Right kidney (tissue), 1 donor: ENCODE results near the gene CRISPLD2.
A peak's percentile ranks its signal among the peaks of the same experiment; 100 is the strongest.

Experiments
- DNase-seq: peaks from one replicate; pipeline ENCODE4 v3.0.0-alpha.2; 2016

Gene CRISPLD2

GRCh38 chr16:84916178-84916577 is 96.4 kb downstream of the CRISPLD2 start:
- DNase-seq = no peak

GRCh38 chr16:84916850-84917249 is 97.1 kb downstream of the CRISPLD2 start:
- no peak for DNase-seq

DNA sequence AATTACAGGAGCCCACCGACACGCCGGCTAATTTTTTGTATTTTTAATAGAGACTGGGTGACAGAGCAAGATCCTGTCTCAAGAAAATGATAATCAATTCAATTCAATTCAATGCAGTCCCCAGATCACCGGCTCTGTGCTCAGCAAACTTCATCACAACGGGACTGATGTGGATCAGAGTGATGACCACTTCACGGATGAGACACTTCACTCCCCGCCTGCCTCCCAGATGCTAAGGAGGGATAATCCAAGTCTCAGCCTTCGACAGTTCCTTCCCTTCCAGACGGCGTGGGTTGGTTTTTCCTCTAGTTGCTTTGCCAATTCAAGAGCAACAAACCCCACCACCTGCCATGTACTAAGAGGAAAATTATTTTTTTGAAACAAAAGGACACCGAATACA is 97.7 kb downstream of the CRISPLD2 start:
- DNase-seq = no peak

DNA sequence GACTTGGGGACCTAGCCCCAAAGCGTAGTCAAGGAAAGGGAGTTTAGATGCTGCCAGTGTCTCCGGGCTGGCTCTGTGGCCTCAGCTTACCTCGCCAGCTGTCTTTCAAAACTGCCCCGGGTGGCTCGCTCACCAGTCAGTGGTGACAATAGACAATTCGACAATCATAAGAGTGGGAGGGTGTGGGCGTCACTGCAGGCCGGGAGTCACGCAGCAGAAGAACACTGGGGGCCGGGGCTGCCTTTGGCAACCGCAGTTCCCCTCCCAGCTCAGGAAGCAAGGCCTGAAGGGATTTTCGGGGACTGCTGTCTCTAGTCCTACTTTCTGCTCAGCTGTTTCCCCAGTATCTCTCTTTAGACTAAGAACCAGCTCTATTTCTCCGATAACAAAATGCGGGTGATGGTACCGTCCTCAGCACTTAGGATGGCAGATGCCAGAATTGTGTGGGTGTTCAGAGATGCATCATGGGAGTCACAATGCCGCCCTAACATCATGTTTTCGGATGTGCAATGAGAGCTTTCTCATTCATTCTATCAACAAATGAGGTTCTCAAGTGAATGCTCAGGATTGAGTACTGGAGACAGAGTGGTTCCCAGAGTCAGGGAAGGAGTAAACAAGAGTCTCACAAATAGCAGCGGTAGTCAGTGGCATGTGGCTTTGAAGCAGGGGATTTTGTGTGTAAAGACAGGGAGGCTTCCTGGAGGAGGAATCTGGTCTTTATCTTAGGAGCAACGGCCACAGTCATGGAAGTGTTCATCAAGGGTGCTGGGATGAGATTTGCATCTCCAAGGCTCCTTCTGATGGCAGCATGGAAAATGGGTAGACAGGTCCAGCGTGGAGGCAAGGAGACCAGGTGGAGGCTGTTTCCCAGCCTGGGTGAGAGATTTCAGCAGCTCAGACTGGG is 98.5 kb downstream of the CRISPLD2 start:
- no peak for DNase-seq

- no peak for DNase-seq
Observed at GRCh38 chr16:84919269-84919668, 99.5 kb downstream of the CRISPLD2 start.

DNA sequence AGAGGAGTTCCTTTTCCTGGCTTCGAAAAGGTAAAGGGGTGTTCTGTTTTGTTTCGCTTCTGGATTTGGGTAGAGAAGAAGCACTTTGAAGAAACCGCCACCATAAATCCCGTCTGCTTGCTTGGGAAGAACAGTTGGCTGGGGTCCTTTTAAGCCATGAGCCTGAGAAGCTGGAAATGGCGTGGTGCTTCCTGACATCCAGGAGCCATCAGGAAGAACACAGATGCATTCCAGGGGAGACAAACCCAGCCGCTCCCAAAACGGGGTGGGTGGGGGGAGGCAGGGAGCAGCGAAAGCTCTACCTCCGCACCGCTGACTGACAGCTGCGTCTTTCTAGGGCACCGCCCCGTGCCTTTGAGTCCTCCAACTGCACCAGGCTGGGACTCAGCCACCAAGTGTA is 99.9 kb downstream of the CRISPLD2 start:
- no peak for DNase-seq

DNA sequence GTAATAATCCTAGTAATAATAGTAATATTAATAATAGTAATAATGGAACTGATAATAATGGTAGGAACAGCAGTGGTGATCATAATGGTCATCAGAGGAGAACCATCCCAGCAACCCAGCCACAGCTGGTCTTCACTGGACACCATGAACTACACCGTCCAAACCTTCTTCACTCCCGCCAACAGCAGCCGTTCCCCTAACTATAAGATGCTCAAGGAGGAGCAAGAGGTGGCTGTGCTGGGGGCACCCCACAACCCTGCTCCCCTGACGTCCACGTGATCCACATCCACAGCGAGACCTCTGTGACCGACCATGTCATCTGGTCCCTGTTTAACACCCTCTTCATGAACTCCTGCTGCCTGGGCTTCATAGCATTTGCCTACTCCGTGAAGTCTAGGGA is 100.5 kb downstream of the CRISPLD2 start:
- no peak for DNase-seq

- DNase-seq = peak; percentile 41
Observed at GRCh38 chr16:84922351-84923120, 102.8 kb downstream of the CRISPLD2 start.

- no peak for DNase-seq
Observed at GRCh38 chr16:84924331-84925091, 104.7 kb downstream of the CRISPLD2 start.

- DNase-seq = no peak
Observed at GRCh38 chr16:84925092-84925772, 105.4 kb downstream of the CRISPLD2 start.

- DNase-seq = no peak
Observed at GRCh38 chr16:84925773-84926372, 106.1 kb downstream of the CRISPLD2 start.

DNA sequence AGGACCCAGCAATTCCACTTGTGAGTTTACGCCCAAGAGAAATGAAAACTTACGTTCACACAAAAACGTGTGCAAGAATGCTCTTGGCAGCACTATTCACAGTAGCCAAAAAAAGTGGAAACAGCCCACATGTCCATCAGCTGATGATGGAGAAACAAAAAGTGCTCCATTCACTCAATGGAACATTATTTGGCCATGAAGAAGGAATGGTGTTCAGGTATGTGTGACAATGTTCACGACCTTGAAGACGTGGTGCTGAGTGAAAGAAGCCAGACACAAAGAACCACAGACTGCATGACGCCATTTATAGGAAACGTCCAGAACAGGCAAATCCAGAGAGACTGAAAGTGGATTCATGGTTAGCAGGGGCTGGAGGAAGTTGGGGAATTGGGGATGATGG is 106.7 kb downstream of the CRISPLD2 start:
- DNase-seq = no peak

DNA sequence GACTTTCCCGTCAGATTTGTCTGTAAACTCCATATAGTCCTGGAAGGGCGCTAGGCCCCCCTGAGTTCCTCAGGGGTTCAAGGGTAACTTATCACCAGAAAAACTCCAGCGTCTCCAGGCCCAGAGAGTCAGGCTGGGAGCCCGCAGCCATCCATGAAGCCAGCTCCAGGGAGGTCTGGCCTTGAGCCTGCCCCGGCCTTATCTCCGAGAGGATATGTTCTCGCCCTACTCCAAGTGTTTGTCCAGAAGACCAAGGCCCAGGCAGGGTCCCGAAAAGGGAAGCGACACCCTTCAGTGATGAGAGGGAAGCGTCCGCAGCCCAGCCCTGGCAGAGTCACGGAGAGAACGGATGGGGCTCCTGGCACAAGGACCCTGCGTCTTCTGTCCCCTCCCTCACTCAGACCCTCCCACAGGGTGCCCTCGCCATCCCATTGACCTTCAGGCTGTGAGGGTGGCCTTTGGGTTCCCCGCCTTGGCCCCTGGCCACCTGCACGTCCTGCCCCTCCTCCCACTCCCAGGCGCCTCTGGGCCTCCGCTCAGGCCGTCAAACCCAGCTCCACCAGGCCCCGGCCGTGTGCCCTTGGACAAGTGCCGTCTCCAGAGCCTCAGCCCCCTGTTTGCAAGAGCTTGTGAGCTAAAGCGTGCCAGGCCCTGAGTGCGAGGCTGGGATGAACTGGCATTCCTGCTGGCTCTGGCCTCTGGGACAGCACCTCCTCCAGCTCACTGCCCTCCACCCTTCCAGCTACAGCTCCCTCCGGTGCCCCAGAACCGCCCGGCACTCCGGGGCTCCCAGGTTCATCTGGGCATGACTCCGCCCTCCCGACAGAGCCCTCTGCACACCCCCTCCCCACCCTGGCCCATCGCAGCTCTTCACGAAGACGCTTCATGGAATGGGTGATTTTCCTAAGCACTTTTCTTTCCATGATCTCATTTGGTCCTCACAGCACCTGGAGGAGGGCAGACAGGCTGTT is 108.1 kb downstream of the CRISPLD2 start:
- no peak for DNase-seq

DNA sequence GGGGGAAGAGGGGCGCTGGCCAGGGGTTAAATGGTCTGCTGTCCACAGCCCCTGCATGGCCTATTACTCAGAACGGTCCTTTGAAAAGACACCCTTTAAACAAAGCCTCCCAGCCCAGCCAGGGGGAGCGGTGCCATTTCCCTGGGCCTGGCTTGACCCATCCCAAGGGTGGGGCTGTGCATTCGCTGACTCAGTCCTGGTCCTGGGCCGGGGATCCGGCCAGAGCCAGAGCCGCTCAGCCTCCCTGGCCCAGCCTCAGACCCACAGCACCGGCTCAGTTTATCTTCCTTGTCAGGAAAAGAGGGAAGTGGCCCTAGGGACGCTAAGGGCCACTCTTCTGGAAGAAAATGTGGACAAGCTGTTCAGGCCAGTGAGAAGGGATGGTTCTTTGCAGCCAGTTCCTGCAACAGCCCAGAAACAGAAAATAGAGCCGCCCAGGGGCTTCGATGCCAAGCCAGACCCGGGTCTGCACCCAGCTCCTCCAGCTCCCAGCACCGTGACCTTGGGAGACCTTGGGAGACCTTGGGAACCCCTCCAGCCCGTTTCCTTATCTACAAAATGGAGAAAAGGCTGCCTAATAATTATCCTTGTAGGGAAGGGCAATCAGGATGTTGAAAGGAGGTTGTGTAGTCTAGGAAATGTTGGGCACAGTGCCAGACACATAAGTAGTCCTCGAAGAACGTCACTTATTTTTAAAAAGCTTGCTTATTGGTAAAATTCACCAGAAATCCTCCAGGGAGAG is 109.1 kb downstream of the CRISPLD2 start:
- DNase-seq = no peak

GRCh38 chr16:84929421-84930297 is 109.9 kb downstream of the CRISPLD2 start:
- DNase-seq = no peak

DNA sequence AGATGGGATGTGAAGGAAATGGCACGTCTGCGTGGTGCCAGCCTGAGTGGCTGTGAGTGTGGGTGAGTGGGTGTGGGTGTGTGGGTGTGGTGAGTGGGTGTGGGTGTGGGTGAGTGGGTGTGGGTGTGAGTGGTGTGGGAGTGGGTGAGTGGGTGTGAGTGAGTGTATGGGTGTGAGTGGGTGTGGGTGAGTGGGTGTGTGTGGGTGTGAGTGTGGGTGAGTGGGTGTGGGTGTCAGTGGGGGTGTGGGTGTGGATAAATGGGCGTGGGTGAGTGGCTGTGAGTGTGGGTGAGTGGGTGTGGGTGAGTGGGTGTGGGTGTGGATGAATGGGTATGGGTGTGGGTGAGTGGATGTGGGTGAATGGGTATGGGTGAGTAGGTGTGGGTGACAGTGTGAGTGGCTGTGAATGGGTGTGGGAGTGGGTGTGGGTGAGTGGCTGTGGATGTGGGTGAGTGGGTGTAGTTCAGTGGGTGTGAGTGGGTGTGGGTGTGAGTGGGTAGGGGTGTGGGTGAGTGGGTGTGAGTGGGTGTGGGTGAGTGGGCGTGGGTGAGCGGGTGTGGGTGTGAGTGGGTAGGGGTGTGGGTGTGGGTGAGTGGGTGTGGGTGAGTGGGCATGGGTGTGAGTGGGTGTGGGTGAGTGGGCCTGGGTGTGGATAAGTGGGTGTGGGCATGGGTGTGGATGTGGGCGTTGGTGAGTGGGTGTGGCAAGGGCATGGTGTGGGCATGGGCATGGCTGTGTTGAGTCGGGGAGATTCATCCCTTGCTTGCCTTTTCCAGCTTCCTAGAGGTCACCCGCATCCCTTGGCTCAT is 110.7 kb downstream of the CRISPLD2 start:
- DNase-seq = no peak

GRCh38 chr16:84931107-84931494 is 111.3 kb downstream of the CRISPLD2 start:
- DNase-seq = no peak

DNA sequence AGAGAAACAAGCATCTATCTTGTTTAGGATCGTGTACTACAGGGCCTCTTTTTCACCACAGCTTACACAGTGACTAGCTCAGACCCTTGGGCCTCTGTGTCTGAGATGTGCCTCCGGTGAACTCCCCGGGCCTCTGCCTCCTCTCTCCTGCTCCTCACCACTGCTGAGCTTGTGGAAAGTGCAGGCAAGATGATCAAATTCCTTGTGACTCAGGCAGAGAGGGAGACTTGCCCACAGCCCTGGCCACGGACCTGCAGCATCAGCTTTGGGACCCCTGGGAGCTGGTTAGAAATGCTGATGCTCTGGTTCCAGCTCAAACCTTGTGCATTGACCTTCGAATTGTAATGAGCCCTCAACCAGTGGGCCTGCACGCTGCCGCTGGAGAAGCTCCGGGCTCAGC is 111.7 kb downstream of the CRISPLD2 start:
- no peak for DNase-seq
